AG10803 (cell line): ENCODE results near the gene SLC25A3.

Experiments
- DNase-seq: peaks from one replicate; pipeline ENCODE4 v3.0.0; 2010; ENCODE audit warnings: low read depth
- H3K4me3 ChIP-seq: 2 replicates; pipeline ENCODE4 v1.5.1; 2011; ENCODE audit warnings: mild to moderate bottlenecking, low read length, control low read depth
- TF ChIP-seq, protein P1 (sequence below): conservative IDR thresholded peaks from 2 replicates; pipeline ENCODE4 v1.5.1; 2011; ENCODE audit warnings: mild to moderate bottlenecking, low read length, control low read depth, inconsistent platforms

SLC25A3 gene

DNA sequence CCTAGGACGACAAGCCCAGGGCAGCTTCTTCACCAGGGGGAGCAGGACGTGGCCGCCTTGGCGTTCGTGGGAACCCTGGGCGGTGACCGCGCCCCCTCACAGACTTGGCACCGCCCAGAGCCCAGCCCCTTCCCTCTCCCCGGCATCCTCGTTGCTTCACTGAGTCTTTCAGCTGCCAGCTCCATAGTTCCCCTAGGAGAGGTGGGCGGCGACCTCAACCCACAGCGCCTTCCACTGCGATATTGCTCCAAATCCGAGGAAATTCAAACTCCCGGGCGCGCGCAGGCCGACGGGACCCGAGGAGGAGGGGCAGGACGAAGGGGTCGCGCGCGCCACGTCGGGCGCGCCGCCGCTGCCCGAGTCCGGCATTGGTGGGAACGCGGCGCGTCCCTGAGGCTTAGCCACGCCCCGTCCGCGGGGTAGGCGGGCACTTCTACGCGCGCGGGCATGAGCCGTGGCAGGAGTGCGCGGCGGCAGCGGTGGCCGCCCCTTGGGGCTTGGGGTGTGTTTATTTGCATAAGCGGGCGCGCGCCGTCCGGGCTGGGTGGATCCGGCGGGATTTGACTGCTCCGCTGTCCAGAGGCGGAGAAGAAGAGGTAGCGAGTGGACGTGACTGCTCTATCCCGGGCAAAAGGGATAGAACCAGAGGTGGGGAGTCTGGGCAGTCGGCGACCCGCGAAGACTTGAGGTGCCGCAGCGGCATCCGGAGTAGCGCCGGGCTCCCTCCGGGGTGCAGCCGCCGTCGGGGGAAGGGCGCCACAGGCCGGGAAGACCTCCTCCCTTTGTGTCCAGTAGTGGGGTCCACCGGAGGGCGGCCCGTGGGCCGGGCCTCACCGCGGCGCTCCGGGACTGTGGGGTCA, 51.5 kb downstream of the SLC25A3 start, which contains the start of the genes APAF1 and IKBIP:
Gene APAF1 (plus strand): TSS at position 579 of the 860 bp plus-strand sequence. CDS start 3,070 bp downstream, outside the sequence.
Gene IKBIP (minus strand): TSS at position 77 of the 860 bp plus-strand sequence. CDS start 87 bp downstream, outside the sequence.
- H3K4me3 ChIP-seq, result peak within 1 kb of the TSS; percentile 84
- TF ChIP-seq, protein P1, sequence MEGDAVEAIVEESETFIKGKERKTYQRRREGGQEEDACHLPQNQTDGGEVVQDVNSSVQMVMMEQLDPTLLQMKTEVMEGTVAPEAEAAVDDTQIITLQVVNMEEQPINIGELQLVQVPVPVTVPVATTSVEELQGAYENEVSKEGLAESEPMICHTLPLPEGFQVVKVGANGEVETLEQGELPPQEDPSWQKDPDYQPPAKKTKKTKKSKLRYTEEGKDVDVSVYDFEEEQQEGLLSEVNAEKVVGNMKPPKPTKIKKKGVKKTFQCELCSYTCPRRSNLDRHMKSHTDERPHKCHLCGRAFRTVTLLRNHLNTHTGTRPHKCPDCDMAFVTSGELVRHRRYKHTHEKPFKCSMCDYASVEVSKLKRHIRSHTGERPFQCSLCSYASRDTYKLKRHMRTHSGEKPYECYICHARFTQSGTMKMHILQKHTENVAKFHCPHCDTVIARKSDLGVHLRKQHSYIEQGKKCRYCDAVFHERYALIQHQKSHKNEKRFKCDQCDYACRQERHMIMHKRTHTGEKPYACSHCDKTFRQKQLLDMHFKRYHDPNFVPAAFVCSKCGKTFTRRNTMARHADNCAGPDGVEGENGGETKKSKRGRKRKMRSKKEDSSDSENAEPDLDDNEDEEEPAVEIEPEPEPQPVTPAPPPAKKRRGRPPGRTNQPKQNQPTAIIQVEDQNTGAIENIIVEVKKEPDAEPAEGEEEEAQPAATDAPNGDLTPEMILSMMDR, result 0 out of 2 replicates have a peak, but pooled peaks have one; percentile 1
- DNase-seq, result peak; percentile 95

DNA sequence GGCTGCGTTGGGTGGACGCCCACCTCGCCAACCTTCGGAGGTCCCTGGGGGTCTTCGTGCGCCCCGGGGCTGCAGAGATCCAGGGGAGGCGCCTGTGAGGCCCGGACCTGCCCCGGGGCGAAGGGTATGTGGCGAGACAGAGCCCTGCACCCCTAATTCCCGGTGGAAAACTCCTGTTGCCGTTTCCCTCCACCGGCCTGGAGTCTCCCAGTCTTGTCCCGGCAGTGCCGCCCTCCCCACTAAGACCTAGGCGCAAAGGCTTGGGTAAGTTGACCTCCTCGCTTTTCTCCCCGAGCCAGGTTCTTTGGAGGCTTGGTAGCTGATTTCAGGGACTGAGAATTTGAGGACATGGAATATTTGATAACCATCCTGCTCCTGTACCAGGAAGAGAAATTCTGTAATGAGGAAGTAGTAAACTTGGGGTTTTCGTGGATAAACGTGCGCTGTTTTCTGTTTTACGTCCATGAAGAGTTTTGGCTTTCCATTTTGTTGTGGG, 52.1 kb downstream of the SLC25A3 start:
- peak overlapping the region; percentile 84 for H3K4me3 ChIP-seq
- TF ChIP-seq, protein P1, result no peak

DNA sequence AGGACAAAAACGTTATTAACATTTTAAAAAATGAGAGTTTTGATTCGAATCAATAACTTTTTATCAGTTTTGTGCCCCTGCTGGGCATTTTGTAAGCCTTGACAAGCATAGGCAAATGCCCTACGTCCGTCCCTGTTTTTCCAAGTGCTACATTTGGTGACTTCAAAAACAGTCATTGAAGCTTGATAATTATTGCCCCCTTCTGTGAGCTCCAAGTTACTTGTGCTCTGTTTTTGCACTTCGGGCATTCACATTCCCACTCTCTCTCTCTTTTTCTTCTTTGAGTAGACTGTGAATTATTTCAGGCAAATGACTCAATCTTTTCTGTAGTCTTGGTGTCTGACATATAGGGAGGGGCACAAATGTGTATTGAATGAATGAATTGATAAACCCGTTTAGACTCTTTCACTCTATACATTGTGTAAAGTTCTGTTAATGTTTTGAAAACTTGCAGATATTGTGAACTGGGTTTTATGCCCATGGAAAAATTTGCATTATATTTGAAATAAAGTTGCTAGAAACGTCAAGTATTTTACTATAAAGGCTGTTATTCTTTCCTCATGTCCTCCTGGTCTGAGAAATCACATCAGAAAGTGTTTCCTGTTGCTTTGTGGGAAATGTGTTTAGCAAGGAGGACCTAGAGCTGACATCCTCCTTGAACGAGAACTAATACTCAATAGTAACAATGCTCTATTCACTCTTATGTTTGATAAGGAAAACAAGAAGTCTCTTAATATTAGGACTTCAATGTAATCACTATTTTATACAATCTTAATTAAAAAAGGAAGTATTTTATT, 53.0 kb downstream of the SLC25A3 start:
- TF ChIP-seq, protein P1, result peak; percentile 29
- peak; percentile 22 for DNase-seq
- peak overlapping the region; percentile 84 for H3K4me3 ChIP-seq

More for the DNA sequence above, 52.1 kb downstream of the SLC25A3 start:
- no peak for DNase-seq

DNA sequence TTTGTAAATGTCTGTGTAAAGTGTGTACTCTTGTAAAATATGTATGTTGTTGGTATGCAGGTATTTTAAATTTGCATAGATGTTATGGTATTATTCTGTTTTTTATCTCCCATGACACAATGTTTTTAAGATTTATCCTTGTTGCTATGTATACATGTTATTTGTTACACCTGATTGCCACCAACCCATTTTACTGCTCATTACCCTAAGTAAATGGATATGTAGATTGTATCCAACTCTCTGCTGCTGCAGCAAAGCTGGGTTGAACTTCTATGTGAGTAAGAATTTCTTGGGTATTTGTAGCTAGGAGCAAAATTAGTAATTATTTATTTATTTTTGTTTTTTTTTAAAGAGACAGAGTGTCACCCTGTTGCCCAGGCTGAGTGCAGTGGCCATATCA, 57.8 kb downstream of the SLC25A3 start:
- TF ChIP-seq, protein P1, result no peak
- no peak for DNase-seq
- no peak overlapping the region for H3K4me3 ChIP-seq

DNA sequence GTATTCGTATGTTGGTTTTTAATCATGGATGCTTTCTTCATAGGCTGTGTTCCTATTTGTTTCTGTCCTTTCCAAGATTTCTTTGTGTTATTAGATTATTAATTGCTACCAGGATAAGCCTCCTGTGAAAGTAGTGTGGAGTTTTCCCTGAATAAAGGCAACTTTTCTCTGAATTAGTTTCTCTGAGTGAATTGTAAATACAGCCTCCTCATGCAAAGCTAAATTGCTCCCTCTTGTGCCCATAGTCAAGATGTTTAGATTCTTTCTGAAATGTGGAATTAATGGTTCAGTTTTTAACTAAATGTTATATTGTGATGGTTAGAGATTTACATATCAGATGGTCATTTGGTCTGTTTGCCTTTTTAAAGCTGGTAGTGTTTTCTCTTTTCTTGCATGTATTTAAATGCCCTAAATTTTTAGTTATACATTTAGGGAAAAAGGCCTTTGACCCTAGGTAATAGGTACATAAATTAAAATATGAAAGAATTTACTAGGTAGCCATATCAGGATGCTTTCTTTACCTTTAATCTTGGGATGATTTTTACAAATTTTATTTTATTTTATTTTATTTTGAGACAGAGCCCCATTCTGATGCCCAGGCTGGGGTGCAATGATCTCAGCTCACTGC, 60.5 kb downstream of the SLC25A3 start:
- TF ChIP-seq, protein P1, result peak; percentile 77
- peak; percentile 73 for DNase-seq
- H3K4me3 ChIP-seq, result no peak overlapping the region
